ENCODE data around the gene ITGB1BP1. TPM values are rescaled to one million over a fixed set of nuclear protein-coding genes. Genes with fewer than 3 reads are reported as not detected.

ITGB1BP1 gene
- total and polyA plus RNA-seq, 10 of the 15 experiments (the other 5 are each of a cell fraction or from before 2014, with no cell fraction given) = 50.2 to 273 (median 97.2) TPM

- 78% methylated on average over 4 of the region's 4 CpGs for WGBS (ENCODE audit: insufficient coverage, insufficient replicate concordance, low lambda C conversion rate, missing lambda C conversion rate)
- intact Hi-C loops (cut with micrococcal nuclease; ENCODE audit: unreplicated experiment) = no loop called here
Observed at GRCh38 chr2:9404451-9404850, 18.9 kb downstream of the ITGB1BP1 start.

GRCh38 chr2:9403924-9404323 is 19.4 kb downstream of the ITGB1BP1 start:
- Histone ChIP-seq H3K27me3 (replicated peaks in 1 of 2; ENCODE audit: control insufficient read depth in 2 of 2, insufficient read depth in 2 of 2, low read length in 1 of 2) (no peaks in the 10 kb centered on the region), H3K4me1 (ENCODE audit: control insufficient read depth, insufficient read depth, low read length) (no peaks in the 10 kb centered on the region), H3K9ac (ENCODE audit: control insufficient read depth, insufficient read depth, low read length) (no peak overlapping the region), H3K36me3 (ENCODE audit: control insufficient read depth in 2 of 2, insufficient read depth in 2 of 2, low read length in 1 of 2) (peaks cover 2 to 8% of the 10 kb centered on the region in 2 experiments; a peak in 3 of 4 replicates), H3K9me3 (replicated peaks; ENCODE audit: control insufficient read depth, insufficient read depth, low read length) (no peaks in the 10 kb centered on the region), H3K79me2 (ENCODE audit: control insufficient read depth, insufficient read depth, low read length) (no peaks in the 10 kb centered on the region), H3K27ac (ENCODE audit: control insufficient read depth, insufficient read depth) (no peak overlapping the region), H4K20me1 (ENCODE audit: control insufficient read depth, insufficient read depth) (no peaks in the 10 kb centered on the region), H3K4me3 (no peak overlapping the region), H3K4me2 (ENCODE audit: control insufficient read depth, insufficient read depth) (no peak overlapping the region), H2AFZ (ENCODE audit: control insufficient read depth, low read depth, low read length) (no peak overlapping the region)
- no peak for ATAC-seq
- FAIRE-seq = no peak
- CTCF ChIA-PET = no interaction called here
- in situ Hi-C loops (cut with MboI) = no loop called here
- RAD21 ChIA-PET (ENCODE audit: unreplicated experiment) = no interaction called here
- no TSS peak for BruUV-seq (replicated peaks)
- 98% methylated on average over 2 of the region's 2 CpGs for WGBS (ENCODE audit: insufficient coverage, insufficient replicate concordance, low lambda C conversion rate, missing lambda C conversion rate)
- SMC1A ChIA-PET (ENCODE audit: uncharacterized antibody, unreplicated experiment) = interaction anchor here (0.6 kb wide), 3 partner anchors 16 to 272 kb away, joined by 3 read pairs; no protein-coding TSS in a partner anchor
- POLR2A ChIA-PET = interaction anchor here (1.2 kb wide), 1 partner anchor 9 kb away, joined by 3 read pairs; no protein-coding TSS in a partner anchor
- intact Hi-C loops (cut with micrococcal nuclease; ENCODE audit: unreplicated experiment) = no loop called here
- DNase-seq (ENCODE audit: low read depth, low spot score) = no peak
- no peak for TF ChIP-seq ZNF274 (IDR thresholded peaks at IDR 0.05; ENCODE audit: insufficient read depth, insufficient read length)
- TF ChIP-seq RUNX3 (IDR thresholded peaks at IDR 0.05; ENCODE audit: low read length) = no peak
- TF ChIP-seq RBBP5 (conservative IDR thresholded peaks at IDR 0.05) = no peak
- no peak for TF ChIP-seq E2F4 (IDR thresholded peaks at IDR 0.05; ENCODE audit: low read depth, low read length)
- TF ChIP-seq, protein P1, sequence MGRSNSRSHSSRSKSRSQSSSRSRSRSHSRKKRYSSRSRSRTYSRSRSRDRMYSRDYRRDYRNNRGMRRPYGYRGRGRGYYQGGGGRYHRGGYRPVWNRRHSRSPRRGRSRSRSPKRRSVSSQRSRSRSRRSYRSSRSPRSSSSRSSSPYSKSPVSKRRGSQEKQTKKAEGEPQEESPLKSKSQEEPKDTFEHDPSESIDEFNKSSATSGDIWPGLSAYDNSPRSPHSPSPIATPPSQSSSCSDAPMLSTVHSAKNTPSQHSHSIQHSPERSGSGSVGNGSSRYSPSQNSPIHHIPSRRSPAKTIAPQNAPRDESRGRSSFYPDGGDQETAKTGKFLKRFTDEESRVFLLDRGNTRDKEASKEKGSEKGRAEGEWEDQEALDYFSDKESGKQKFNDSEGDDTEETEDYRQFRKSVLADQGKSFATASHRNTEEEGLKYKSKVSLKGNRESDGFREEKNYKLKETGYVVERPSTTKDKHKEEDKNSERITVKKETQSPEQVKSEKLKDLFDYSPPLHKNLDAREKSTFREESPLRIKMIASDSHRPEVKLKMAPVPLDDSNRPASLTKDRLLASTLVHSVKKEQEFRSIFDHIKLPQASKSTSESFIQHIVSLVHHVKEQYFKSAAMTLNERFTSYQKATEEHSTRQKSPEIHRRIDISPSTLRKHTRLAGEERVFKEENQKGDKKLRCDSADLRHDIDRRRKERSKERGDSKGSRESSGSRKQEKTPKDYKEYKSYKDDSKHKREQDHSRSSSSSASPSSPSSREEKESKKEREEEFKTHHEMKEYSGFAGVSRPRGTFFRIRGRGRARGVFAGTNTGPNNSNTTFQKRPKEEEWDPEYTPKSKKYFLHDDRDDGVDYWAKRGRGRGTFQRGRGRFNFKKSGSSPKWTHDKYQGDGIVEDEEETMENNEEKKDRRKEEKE (IDR thresholded peaks at IDR 0.05) = no peak
- TF ChIP-seq NBN (IDR thresholded peaks at IDR 0.05) = no peak
- no peak for TF ChIP-seq HDGF (IDR thresholded peaks at IDR 0.05)
- TF ChIP-seq PAX8 (IDR thresholded peaks at IDR 0.05) = no peak
- no peak for TF ChIP-seq BRCA1 (IDR thresholded peaks at IDR 0.05; ENCODE audit: low read depth, low read length)
- no peak for TF ChIP-seq POLR2AphosphoS2 (IDR thresholded peaks at IDR 0.05; ENCODE audit: low read depth, low read length)
- TF ChIP-seq, protein P2, sequence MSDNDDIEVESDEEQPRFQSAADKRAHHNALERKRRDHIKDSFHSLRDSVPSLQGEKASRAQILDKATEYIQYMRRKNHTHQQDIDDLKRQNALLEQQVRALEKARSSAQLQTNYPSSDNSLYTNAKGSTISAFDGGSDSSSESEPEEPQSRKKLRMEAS (IDR thresholded peaks at IDR 0.05; ENCODE audit: low read depth, low read length) = no peak

More at GRCh38 chr2:9404451-9404850, 18.9 kb downstream of the ITGB1BP1 start:
- H3K4me3 ChIP-seq = no peak overlapping the region
- no peaks in the 10 kb centered on the region for H3K9me3 ChIP-seq (replicated peaks; ENCODE audit: control insufficient read depth, insufficient read depth, low read length)
- H3K27me3 ChIP-seq (replicated peaks in 1 of 2; ENCODE audit: control insufficient read depth in 2 of 2, insufficient read depth in 2 of 2, low read length in 1 of 2) = no peaks in the 10 kb centered on the region
- SMC1A ChIA-PET (ENCODE audit: uncharacterized antibody, unreplicated experiment) = interaction anchor here (0.6 kb wide), 3 partner anchors 15 to 273 kb away, joined by 3 read pairs; no protein-coding TSS in a partner anchor
- FAIRE-seq = no peak
- POLR2A ChIA-PET = interaction anchor here (1.2 kb wide), 1 partner anchor 9 kb away, joined by 3 read pairs; no protein-coding TSS in a partner anchor
- peaks cover 2 to 12% of the 10 kb centered on the region in 2 experiments; a peak in 3 of 4 replicates for H3K36me3 ChIP-seq (ENCODE audit: control insufficient read depth in 2 of 2, insufficient read depth in 2 of 2, low read length in 1 of 2)
- H3K27ac ChIP-seq (ENCODE audit: control insufficient read depth, insufficient read depth) = no peak overlapping the region
- CTCF ChIA-PET = no interaction called here
- TF ChIP-seq KLF5 (IDR thresholded peaks at IDR 0.05; ENCODE audit: partially characterized antibody) (no peak), MYC (IDR thresholded peaks at IDR 0.05; ENCODE audit: insufficient read depth, insufficient read length, insufficient replicate concordance, low read length, severe bottlenecking) (no peak), ATF7 (IDR thresholded peaks at IDR 0.05; ENCODE audit: low read depth) (no peak)
- TF ChIP-seq, protein P3, sequence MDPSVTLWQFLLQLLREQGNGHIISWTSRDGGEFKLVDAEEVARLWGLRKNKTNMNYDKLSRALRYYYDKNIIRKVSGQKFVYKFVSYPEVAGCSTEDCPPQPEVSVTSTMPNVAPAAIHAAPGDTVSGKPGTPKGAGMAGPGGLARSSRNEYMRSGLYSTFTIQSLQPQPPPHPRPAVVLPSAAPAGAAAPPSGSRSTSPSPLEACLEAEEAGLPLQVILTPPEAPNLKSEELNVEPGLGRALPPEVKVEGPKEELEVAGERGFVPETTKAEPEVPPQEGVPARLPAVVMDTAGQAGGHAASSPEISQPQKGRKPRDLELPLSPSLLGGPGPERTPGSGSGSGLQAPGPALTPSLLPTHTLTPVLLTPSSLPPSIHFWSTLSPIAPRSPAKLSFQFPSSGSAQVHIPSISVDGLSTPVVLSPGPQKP (IDR thresholded peaks at IDR 0.05; ENCODE audit: low read depth, low read length) = no peak
- ATAC-seq = no peak
- no peaks in the 10 kb centered on the region for H4K20me1 ChIP-seq (ENCODE audit: control insufficient read depth, insufficient read depth)
- DNase-seq (ENCODE audit: low read depth, low spot score) = no peak
- BruUV-seq (replicated peaks) = no TSS peak
- H3K4me1 ChIP-seq (ENCODE audit: control insufficient read depth, insufficient read depth, low read length) = no peaks in the 10 kb centered on the region
- no peak overlapping the region for H3K9ac ChIP-seq (ENCODE audit: control insufficient read depth, insufficient read depth, low read length)
- RAD21 ChIA-PET (ENCODE audit: unreplicated experiment) = no interaction called here
- no peaks in the 10 kb centered on the region for H3K79me2 ChIP-seq (ENCODE audit: control insufficient read depth, insufficient read depth, low read length)
- in situ Hi-C loops (cut with MboI) = no loop called here
- no peak overlapping the region for H2AFZ ChIP-seq (ENCODE audit: control insufficient read depth, low read depth, low read length)
- H3K4me2 ChIP-seq (ENCODE audit: control insufficient read depth, insufficient read depth) = no peak overlapping the region

Data from GM12878 (cell line).